HS-5 (cell line): ENCODE measurements around the gene PPP1R27.

Source experiments
- DNase-seq: peaks from one replicate; pipeline ENCODE4 v3.0.0-alpha.2; 2012; ENCODE audit warnings: low read depth

The PPP1R27 gene

DNA sequence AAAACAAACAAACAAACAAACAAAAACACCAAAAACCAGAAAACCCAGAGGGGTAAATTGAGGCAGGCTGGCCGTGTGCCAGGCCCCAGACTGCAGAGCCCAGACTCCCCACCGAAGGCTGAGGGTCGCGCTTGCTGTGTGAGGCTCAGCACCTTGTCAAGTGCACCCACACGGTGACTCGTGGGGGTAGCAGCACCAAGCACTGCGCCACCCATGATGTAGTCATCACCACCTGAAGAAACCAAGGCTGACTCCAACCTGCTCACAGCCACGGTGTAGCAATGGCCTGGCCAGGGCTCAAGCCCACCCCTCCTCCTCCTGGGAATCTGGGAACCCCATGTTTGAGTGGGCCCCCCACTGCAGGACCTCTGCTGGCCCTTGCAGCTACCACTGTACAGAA lies 13.7 kb downstream of the PPP1R27 start:
- DNase-seq = no peak

- no peak for DNase-seq
Measured at GRCh38 chr17:81819708-81820107, 15.1 kb downstream of the PPP1R27 start.

GRCh38 chr17:81817758-81818147 lies 17.1 kb downstream of the PPP1R27 start:
- DNase-seq = no peak

- no peak for DNase-seq
Measured at GRCh38 chr17:81815646-81815986, 19.2 kb downstream of the PPP1R27 start.

DNA sequence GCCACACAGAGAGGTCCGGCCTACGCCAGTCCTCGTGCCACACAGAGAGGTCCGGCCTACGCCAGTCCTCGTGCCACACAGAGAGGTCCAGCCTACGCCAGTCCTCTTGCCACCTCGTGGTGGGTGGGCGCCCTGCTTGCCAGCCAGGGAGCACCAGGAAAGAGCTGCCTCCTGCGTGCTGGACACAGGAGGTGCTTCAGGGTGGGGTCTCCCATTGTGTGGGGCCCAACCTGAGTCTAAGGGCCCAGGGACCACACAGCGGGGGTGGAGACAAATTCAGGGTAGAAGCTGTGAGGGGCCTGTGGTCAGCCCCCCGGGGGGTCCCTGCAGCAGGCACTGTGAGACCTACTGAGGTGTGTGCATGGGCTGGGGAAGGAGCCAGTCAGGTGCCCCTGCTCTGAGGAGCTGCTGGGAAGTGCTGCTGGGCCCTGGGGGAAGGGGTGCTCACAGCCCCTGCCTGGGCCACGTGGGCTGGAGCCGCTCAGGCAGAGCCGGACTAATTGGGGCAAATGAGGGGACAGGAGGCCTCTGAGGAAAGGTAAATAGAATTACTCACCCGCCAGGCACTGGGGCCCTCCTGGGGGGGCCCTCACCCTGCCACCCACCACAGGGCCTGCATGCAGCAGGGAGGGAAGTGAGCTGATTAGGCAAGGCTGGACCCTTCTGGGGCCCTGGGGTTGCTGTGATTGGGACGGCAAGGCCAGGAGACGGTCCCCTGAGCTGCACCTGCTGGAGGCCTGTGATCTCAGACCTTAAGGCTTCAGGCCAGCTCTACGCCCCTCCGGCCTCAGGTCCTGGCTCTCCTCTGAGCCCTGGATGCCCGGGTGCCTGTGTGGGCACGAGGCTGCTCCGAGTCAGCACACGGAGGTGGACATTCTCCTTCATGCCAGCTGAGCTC lies 19.9 kb downstream of the PPP1R27 start:
- DNase-seq = no peak

DNA sequence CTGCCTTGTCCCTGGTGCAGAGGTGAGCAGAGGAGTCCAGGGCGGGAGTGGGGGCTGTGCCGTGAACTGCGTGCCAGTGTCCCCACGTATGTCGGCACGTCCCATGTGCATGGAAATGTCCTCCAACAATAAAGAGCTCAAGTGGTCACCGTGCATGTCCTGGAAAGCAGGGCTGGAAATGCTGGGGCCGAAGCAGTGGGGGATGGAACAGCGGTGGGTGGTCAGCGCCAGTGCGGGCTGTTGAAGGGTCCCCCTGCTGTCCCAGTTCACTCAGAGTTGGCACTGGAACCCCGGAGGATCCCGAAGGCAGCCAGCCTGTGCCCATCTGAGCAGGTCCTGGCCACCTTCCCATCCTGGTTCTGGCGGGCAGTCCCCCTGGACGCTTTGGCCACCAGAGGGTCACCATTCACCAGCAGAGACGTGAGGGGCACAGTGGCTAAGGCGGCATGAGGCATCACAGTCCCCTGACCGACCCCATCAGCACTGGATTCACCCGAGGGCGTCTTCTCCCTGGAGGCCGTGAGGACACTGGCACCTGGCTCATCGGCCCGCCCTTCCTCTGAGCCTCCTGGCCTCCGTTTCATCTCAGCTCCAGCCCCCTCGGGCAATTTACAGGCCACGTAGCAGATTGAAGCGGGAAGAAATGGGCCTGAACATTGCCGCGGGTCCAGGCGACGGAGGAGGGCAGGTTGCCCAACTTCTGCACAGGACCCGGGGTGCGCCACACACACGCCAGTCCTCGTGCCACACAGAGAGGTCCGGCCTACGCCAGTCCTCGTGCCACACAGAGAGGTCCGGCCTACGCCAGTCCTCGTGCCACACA lies 20.8 kb downstream of the PPP1R27 start:
- DNase-seq = no peak

GRCh38 chr17:81813371-81813684 lies 21.5 kb downstream of the PPP1R27 start:
- no peak for DNase-seq

DNA sequence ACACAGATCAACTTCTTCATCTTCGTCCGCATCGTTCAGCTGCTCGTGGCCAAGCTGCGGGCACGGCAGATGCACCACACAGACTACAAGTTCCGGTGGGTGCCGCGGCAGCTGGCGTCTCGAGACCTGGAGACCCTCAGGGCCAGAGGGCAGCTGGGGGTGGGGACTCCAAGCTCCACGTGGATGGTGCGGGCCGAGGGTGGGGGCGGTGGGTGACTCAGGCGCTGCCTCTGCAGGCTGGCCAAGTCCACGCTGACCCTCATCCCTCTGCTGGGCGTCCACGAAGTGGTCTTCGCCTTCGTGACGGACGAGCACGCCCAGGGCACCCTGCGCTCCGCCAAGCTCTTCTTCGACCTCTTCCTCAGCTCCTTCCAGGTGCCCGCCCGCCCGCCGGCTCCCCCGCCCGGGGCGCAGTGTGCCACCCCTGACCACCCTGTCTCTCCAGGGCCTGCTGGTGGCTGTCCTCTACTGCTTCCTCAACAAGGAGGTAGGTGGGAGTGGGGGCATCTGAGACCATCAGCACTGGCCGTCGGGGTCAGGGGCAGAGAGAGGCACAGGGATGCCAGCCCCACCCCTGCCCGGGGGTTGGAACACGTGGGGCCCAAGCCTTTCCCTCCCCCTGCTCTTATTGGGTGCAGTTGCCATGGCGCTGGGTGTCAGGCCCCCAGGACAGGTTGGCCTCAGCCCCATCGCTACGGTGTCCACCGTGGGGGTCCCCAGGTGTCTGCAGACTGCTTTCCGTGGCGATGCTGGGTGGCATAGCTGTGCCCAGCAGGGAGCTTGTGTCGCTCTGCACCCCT lies 22.1 kb downstream of the PPP1R27 start:
- no peak for DNase-seq

- no peak for DNase-seq
Measured at GRCh38 chr17:81811705-81812570, 22.9 kb downstream of the PPP1R27 start.

DNA sequence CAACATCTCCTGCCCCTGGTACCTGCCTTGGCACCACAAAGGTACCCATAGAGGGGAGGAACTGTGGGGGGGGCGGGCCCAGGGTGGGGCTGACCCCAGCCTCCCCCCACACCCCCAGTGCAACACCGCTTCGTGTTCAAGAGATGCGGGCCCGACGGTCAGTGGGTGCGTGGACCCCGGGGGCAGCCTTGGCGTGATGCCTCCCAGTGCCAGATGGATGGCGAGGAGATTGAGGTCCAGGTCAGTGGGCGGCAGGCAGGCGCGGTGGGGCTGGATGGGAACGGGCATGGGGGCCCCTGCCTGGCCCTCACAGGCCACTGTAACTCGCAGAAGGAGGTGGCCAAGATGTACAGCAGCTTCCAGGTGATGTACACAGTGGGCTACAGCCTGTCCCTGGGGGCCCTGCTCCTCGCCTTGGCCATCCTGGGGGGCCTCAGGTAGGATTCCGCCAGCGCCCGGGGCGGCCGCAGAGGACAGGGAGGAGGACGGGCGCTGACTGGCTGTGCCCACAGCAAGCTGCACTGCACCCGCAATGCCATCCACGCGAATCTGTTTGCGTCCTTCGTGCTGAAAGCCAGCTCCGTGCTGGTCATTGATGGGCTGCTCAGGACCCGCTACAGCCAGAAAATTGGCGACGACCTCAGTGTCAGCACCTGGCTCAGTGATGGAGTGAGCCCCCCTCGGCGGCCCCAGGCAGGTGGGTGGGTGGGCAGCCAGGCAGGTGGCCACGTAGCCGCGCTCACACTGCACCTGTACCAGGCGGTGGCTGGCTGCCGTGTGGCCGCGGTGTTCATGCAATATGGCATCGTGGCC lies 23.8 kb downstream of the PPP1R27 start:
- DNase-seq = no peak

DNA sequence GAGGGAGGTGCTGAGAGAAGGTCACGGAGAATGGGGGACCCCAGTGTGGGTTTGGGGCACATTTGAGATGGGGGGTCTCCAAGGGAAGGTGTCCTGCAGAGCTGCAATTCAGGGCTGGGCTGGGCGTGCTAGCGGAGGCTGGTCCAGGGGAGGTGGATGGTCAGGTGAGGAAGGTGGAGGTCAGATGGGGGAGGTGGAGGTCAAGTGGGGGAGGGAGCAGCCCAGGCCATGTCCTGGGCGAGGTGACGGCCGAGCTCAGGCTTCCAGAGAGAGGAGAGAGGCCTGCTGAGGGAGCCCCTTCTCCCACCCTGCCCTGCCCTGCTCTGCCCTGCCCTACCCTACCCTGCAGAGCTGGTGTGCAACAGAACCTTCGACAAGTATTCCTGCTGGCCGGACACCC lies 24.4 kb downstream of the PPP1R27 start:
- no peak for DNase-seq

DNA sequence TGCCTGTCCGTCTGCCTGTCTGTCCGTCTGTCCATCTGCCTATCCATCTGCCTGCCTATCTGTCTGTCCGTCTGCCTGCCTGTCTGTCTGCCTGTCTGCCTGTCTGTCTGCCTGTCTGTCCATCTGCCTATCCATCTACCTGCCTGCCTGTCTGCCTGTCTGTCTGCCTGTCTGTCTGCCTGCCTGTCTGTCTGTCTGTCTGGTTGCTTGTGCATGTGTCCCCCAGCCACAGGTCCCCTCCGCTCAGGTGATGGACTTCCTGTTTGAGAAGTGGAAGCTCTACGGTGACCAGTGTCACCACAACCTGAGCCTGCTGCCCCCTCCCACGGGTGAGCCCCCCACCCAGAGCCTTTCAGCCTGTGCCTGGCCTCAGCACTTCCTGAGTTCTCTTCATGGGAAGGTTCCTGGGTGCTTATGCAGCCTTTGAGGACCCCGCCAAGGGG lies 25.3 kb downstream of the PPP1R27 start:
- DNase-seq = no peak

GRCh38 chr17:81808778-81809555 lies 25.9 kb downstream of the PPP1R27 start:
- DNase-seq = no peak

DNA sequence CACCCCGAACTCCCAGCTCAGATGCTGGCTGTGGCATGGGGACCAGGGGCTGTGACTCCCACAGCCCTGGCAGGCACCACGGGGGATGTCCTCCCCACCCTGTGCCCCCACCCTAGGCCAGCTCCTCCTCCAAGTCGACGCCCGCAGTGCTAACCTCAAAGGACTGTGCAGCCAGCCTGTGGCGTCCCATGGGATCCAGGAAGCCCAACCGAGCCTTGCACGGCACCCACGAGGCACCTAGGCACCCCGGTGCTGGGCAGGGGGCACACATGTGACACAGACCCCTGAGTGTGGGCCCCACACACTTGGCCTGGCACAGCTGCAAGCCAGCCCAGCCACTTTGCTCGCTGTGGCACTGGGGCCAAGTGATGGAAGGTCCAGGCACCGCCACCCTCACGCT lies 27.0 kb downstream of the PPP1R27 start:
- no peak for DNase-seq

DNA sequence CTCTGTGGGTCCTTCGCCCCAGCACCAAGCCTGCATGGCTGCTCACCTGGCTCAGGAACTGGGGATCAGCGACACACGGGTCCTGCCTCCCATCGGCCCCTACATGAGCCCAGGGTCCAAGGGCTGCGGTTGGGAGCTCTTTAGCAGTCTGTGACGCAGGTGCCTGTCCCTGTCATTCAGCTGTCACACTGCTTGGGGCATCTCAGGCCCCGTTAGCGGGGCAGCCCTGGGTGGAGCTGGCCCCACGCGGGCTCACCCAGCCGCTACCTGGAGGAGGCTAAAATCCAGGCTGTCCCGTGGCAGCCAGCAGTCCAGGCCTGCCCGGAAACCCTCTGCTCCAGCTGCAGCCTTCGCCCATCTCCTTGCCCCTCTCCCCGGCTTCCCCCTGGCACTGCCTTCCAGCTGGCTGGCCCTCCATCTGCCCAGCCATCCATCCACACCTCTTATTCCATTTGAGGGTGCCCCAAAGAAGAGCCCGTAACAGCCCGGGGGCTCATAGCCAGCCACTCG lies 27.6 kb downstream of the PPP1R27 start:
- DNase-seq = no peak

- DNase-seq = no peak
Measured at GRCh38 chr17:81806461-81807209, 28.2 kb downstream of the PPP1R27 start.

- DNase-seq = no peak
Measured at GRCh38 chr17:81805707-81806460, 29.0 kb downstream of the PPP1R27 start.
